ENCODE results near the gene TIPARP. TPM values are rescaled to one million over a fixed set of nuclear protein-coding genes. Genes with fewer than 3 reads are reported as not detected.

TIPARP gene
- total and polyA plus RNA-seq, 2 of the 8 experiments (the other 6 are each of a cell fraction or from before 2014, with no cell fraction given), result 1.6 to 5.8 TPM

GRCh38 chr3:156635034-156635433 is 39.4 kb upstream of the TIPARP start (continued):
- TF ChIP-seq SIN3A (conservative IDR thresholded peaks at IDR 0.05 in 1 of 2, IDR thresholded peaks at IDR 0.05 in 1 of 2; ENCODE audit: low read depth in 1 of 2, low read length in 2 of 2), result no peak
